ENCODE results near the gene MTCL1.

The MTCL1 gene

DNA sequence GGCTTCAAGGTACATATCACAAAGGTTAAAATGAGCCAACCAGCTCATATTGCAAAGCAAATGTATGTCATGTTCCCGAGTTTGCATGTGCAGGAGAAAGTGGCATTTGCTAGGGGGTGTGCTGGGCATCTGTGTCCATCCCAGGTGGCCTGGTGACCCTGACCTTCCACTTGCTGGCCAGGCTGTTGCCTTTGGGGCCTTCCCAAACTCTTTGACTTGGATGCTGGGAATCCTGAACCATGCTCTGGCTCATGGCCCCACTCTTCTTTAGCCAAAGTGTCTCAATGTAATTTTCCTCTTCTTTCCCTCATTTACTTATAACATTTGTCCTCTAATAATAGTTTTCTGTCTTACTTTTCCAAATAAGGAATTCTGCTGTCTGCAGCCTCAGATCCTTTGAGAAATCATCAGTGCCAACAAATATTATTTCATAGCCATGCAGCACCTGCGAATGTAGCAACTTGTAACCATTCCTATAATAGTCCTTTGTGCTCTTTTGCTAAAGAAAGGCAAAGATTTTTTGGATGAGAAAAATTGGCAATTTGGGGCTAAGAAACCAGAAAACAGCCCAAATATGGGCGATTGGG is 64.2 kb downstream of the MTCL1 start:
- no peak overlapping the region for H3K27ac ChIP-seq
- no peak for TF ChIP-seq ZFX (IDR thresholded peaks at IDR 0.05)
- TF ChIP-seq, protein P1, sequence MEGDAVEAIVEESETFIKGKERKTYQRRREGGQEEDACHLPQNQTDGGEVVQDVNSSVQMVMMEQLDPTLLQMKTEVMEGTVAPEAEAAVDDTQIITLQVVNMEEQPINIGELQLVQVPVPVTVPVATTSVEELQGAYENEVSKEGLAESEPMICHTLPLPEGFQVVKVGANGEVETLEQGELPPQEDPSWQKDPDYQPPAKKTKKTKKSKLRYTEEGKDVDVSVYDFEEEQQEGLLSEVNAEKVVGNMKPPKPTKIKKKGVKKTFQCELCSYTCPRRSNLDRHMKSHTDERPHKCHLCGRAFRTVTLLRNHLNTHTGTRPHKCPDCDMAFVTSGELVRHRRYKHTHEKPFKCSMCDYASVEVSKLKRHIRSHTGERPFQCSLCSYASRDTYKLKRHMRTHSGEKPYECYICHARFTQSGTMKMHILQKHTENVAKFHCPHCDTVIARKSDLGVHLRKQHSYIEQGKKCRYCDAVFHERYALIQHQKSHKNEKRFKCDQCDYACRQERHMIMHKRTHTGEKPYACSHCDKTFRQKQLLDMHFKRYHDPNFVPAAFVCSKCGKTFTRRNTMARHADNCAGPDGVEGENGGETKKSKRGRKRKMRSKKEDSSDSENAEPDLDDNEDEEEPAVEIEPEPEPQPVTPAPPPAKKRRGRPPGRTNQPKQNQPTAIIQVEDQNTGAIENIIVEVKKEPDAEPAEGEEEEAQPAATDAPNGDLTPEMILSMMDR (conservative IDR thresholded peaks at IDR 0.05) = no peak

DNA sequence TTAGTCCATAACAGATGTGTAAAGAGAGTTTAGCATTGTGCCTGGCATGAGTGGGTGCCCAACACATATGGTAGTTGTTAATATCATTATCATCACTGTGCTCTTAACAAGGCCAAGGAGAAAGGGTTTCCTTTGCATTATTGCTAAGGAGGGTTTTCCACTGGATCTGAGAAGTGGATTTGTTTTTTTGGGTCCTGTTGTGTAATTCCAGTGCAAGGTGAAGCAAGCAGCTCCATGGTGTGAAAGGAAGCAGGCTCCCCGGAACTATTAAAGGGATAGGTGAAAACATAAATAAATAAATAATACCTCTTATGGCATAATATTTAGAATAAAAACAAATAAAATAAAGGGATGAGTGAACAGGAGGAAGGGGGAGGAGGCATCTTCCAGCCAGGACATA is 65.3 kb downstream of the MTCL1 start:
- no peak for TF ChIP-seq ZFX (IDR thresholded peaks at IDR 0.05)
- TF ChIP-seq, protein P1 (conservative IDR thresholded peaks at IDR 0.05) = no peak
- no peak overlapping the region for H3K27ac ChIP-seq

DNA sequence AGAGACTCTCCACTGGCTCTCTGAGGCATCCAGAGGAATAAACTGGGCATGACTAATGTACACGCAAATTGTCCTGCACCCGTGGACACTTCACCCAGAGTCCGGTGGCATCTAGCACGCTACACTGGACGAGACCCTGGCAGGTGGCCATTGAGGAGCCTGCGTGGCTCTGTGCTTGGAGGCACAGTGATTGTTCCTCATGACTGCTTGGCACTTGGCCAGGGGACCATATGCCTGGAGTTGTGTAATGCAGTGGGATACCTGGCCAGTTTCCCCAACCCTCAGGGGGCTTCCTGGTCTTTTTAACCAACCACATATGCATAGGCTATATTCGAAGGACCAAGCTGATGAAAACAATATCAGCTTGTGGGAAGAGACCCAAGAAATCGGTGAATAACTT is 66.6 kb downstream of the MTCL1 start:
- no peak for TF ChIP-seq ZFX (IDR thresholded peaks at IDR 0.05)
- TF ChIP-seq, protein P1 (conservative IDR thresholded peaks at IDR 0.05) = no peak
- H3K27ac ChIP-seq = no peak overlapping the region

DNA sequence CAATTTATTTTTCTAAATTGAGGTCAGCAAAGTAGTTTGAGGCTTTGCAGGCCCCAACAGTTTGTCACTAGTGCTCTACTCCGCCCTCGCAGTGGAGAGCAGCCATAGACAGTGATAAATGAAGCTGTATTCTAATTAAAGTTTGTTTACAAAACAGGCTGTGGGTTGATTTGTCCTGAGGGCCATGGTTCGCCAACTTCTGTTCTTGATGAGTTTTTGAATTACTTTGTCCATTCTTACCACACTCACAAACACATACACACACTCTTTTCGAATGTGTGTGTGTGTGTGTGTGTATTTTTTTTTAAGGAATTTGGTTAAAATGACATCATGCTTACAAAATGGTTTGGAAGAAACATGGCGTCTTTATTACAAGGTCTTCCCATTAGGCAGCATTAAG is 68.6 kb downstream of the MTCL1 start:
- TF ChIP-seq ZFX (IDR thresholded peaks at IDR 0.05) = no peak
- TF ChIP-seq, protein P1 (conservative IDR thresholded peaks at IDR 0.05) = no peak
- no peak overlapping the region for H3K27ac ChIP-seq

DNA sequence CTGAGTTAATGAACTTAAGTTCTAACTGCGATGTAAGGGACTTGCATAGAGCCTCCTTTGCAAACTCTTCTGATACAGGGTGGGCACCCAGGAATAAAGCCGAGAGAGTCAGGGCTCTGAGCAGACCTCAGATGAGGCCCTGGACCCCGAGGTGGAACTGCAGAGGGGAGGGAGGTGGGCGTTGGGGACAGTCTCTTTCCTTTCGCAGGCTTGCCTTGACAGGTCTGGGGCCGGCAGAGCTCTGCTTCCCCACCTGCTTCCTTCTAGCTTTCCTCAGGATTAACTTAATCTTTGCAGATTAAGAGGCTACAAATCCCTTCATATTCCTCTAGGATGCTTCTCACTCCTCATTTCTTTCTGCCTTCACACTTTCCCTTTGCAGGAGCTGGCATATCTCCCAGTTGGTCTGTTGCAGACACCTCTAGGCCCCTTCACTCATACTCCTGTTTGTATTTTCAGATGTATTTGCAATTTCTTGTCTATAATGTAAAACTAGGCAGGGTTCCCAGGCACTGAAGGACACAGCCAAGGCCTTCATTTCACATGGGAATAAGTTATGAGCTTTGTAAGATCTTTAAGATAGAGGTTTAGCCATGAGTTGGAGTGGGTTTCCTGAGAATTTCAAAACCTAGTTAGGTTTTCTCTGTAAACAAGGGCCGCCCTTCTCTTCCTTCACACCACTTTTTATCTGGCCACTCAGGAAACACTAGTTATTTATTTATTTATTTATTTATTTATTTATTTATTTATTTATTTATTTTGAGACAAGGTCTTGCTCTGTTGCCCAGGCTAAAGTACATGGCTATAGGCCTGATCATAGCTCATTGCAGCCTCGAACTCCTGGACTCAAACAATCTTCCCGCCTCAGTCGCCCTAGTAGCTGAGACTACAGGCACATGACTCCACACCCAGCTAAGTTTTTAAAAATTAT is 70.9 kb downstream of the MTCL1 start:
- no peak for TF ChIP-seq ZFX (IDR thresholded peaks at IDR 0.05)
- TF ChIP-seq, protein P1 (conservative IDR thresholded peaks at IDR 0.05) = no peak
- H3K27ac ChIP-seq = no peak overlapping the region

DNA sequence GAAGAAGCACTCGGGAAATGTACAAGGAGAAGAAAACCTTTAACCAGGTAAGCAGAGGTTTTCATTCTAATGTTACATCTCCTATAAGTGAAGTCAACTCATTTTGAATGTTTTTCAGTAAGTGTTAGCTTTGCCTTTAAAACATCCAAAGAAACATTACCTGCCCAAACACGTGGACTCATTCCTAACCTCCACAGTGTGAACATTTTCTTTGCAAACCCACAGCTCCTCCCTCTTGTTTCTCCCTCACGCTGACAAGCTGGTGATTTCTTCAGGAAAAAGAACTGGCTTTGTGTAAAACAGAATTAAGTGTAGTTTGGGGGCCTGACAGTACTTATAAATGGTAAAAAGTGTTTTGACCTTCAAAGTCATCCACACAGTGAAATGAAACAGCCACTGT is 72.5 kb downstream of the MTCL1 start:
- no peak overlapping the region for H3K27ac ChIP-seq
- TF ChIP-seq, protein P1 (conservative IDR thresholded peaks at IDR 0.05) = no peak
- TF ChIP-seq ZFX (IDR thresholded peaks at IDR 0.05) = no peak

DNA sequence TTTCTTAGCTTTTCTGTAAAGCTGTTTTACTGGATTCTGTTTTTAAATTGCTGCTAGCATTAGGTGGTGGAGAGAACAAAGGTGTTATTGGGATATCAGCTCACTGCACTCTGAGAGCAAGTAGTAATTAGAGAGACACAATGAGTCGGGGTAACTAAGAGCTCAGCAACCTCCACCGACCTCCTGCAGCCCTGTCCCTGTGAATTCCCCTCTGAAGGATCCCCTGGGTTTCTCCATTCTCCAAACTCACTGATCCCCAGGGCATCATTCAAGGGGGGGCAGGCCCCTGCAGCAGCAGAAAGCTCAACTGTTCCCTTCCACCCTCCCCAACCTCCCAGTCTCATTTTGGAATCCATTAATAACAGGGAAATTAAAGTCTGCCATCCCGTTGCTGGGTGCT is 73.0 kb downstream of the MTCL1 start:
- H3K27ac ChIP-seq = no peak overlapping the region
- TF ChIP-seq ZFX (IDR thresholded peaks at IDR 0.05) = no peak
- TF ChIP-seq, protein P1 (conservative IDR thresholded peaks at IDR 0.05) = no peak
